ENCODE results near the gene CSGALNACT2.

Gene CSGALNACT2

DNA sequence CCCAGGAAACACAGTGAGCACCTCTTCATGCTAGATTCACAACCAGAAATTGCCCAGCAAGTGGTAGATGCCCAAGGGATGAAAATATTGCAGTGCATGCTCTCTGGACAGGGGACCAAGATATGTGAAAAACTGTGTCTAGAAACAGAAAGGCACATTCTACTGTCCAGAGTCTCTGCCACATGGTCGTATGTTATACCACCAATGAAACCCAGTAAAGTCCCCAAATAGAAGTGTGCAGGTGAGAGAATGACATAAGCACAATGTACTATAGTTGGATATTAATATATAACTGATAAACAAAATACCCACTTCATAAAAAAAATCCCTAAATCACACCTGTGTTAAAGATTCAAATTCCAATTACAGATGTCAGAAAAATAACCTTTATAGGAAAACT, 84.8 kb downstream of the CSGALNACT2 start:
- DNase-seq (ENCODE audit: low read depth): no peak
- TF ChIP-seq CTCF (IDR thresholded peaks at IDR 0.05; ENCODE audit: insufficient read depth, low read depth, low read length, missing control alignments): no peak
- no peak overlapping the region for H3K4me3 ChIP-seq (ENCODE audit: low read depth, low read length)

DNA sequence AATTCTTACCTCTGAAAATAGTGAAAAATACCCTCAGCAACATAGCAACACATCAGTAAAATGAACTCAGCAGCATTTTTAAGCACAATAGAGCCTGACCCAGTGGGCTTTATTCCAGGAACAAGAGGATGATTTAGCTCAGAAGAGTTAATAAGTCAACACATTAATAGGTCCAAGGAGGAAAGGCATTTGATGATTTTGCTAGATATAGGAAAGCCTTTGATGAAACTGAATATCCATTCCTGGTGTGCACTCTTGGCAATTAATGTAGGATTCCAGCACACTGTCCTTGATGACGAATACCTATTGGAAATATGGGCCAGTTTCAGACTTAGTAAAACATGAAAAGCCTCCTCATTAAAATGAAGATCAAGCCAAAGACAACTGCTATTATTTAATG, 86.1 kb downstream of the CSGALNACT2 start:
- no peak overlapping the region for H3K4me3 ChIP-seq (ENCODE audit: low read depth, low read length)
- DNase-seq (ENCODE audit: low read depth): no peak
- TF ChIP-seq CTCF (IDR thresholded peaks at IDR 0.05; ENCODE audit: insufficient read depth, low read depth, low read length, missing control alignments): no peak

DNA sequence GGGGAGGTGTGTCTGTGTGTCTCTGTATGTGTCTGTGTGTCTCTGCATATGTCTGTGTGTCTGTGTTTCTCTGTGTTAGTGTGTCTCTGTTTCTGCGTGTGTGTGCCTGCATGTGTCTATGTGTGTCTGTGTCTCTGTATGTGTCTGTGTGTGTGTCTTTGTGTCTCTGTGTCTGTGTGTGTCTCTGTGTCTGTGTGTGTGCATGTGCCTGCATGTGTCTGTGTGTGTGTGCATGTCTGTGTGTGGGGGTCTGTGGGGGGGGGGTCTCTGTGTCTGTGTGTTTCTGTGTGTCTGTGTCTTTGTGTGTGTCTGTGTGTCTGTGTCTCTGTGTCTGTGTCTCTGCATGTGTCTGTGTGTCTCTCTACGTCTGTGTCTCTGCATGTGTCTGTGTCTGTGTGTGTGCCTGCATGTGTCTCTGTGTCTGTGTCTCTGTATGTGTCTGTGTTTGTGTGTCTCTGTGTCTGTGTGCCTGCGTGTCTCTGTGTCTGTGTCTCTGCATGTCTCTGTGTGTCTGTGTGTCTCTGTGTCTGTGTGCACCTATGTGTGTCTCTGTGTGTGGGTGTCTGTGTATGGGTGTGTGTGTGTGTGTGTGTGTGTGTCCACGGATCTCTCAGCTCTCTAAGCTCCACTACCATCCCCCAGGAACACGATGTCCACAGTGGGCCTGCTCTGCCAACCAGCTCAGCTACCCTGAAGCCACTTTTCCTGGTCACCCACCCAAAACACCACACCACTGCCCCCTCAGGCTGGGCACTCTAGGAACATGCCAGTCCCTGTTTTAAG, 87.0 kb downstream of the CSGALNACT2 start:
- H3K4me3 ChIP-seq (ENCODE audit: low read depth, low read length): no peak overlapping the region
- TF ChIP-seq CTCF (IDR thresholded peaks at IDR 0.05; ENCODE audit: insufficient read depth, low read depth, low read length, missing control alignments): no peak
- no peak for DNase-seq (ENCODE audit: low read depth)

GRCh38 chr10:43225787-43226153, 87.5 kb downstream of the CSGALNACT2 start:
- no peak for TF ChIP-seq CTCF (IDR thresholded peaks at IDR 0.05; ENCODE audit: insufficient read depth, low read depth, low read length, missing control alignments)
- no peak for DNase-seq (ENCODE audit: low read depth)
- no peak overlapping the region for H3K4me3 ChIP-seq (ENCODE audit: low read depth, low read length)

DNA sequence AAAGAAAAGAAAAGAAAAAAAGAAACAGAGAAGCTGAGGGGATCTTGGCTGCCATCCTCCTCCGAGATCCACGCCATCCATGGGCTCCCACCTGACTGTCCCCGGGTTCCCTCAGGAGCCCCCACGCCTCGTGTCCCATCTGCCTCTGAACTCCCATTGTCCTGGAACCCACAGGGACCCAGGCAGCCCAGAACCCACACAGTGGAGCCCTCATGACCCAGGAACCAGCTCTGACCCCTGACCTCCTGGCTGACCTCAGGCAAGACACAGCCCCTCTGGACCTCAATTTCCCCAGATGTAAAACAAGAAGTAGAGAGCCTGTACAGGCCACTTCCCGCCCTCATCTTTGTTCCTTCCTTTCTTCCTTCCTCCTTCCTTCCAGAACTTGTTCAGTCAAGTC, 88.2 kb downstream of the CSGALNACT2 start:
- no peak overlapping the region for H3K4me3 ChIP-seq (ENCODE audit: low read depth, low read length)
- no peak for DNase-seq (ENCODE audit: low read depth)
- TF ChIP-seq CTCF (IDR thresholded peaks at IDR 0.05; ENCODE audit: insufficient read depth, low read depth, low read length, missing control alignments): no peak

GRCh38 chr10:43226851-43227845, 88.9 kb downstream of the CSGALNACT2 start:
- no peak for DNase-seq (ENCODE audit: low read depth)
- H3K4me3 ChIP-seq (ENCODE audit: low read depth, low read length): no peak overlapping the region
- TF ChIP-seq CTCF (IDR thresholded peaks at IDR 0.05; ENCODE audit: insufficient read depth, low read depth, low read length, missing control alignments): no peak

Measured in GM12865 (cell line).